H9 (cell line): Measurements from ENCODE around the gene DCP1A. TPM values are rescaled to one million over a fixed set of nuclear protein-coding genes. Genes with fewer than 3 reads are reported as not detected.

Source experiments
- DNase-seq: peaks from one replicate; pipeline ENCODE4 v3.0.0-alpha.2; 2017
- H2AFZ ChIP-seq: one replicate; pipeline ENCODE4 v1.6.1; 2013; ENCODE audit warnings: mild to moderate bottlenecking, low read length, control low read depth, moderate library complexity
- H2AK5ac ChIP-seq: 2 replicates; pipeline ENCODE4 v1.6.1; 2013; ENCODE audit warnings: low read length, control low read depth, mixed read lengths; ENCODE audit not compliant: insufficient read length
- H2BK120ac ChIP-seq: one replicate; pipeline ENCODE4 v1.6.1; 2013; ENCODE audit warnings: low read depth, mild to moderate bottlenecking, low read length, control low read depth, inconsistent platforms; ENCODE audit not compliant: poor library complexity, severe bottlenecking
- H2BK12ac ChIP-seq: 2 replicates; pipeline ENCODE4 v1.6.1; 2013; ENCODE audit warnings: low read length, control low read depth, mixed read lengths, low read depth; ENCODE audit not compliant: insufficient read length
- H2BK15ac ChIP-seq: 2 replicates; pipeline ENCODE4 v1.6.1; 2013; ENCODE audit warnings: low read depth, low read length, control low read depth
- H2BK20ac ChIP-seq: one replicate; pipeline ENCODE4 v1.6.1; 2013; ENCODE audit warnings: low read depth, mild to moderate bottlenecking, low read length, control low read depth, inconsistent platforms; ENCODE audit not compliant: poor library complexity, severe bottlenecking
- H2BK5ac ChIP-seq: 2 replicates; pipeline ENCODE4 v1.6.1; 2013; ENCODE audit warnings: low read length, control low read depth, mixed read lengths; ENCODE audit not compliant: insufficient read length
- H3K14ac ChIP-seq: 2 replicates; pipeline ENCODE4 v1.6.1; 2013; ENCODE audit warnings: low read length, control low read depth; ENCODE audit not compliant: insufficient read depth
- H3K18ac ChIP-seq: 2 replicates; pipeline ENCODE4 v1.6.1; 2013; ENCODE audit warnings: low read depth, mild to moderate bottlenecking, mixed read lengths, low read length, control low read depth; ENCODE audit not compliant: insufficient read length
- H3K23ac ChIP-seq: 2 replicates; pipeline ENCODE4 v1.6.1; 2013; ENCODE audit warnings: low read length, control low read depth, mixed read lengths, low read depth; ENCODE audit not compliant: insufficient read length
- H3K23me2 ChIP-seq: 2 replicates; pipeline ENCODE4 v1.6.1; 2013; ENCODE audit warnings: low read depth, mild to moderate bottlenecking, mixed read lengths, low read length, control low read depth; ENCODE audit not compliant: insufficient read length, poor library complexity, severe bottlenecking
- H3K27ac ChIP-seq: 2 replicates; pipeline ENCODE4 v1.5.1; 2013; ENCODE audit warnings: low read length, control low read depth, mixed read lengths, low read depth; ENCODE audit not compliant: insufficient read length
- H3K27me3 ChIP-seq: 2 replicates; pipeline ENCODE4 v1.6.1; 2013; ENCODE audit warnings: low read length, control low read depth, inconsistent platforms; ENCODE audit not compliant: insufficient read depth
- H3K4ac ChIP-seq: 2 replicates; pipeline ENCODE4 v1.6.1; 2013; ENCODE audit warnings: low read depth, mild to moderate bottlenecking, control low read depth, inconsistent platforms, low read length, moderate library complexity
- H3K4me1 ChIP-seq: 2 replicates; pipeline ENCODE4 v1.6.1; 2013; ENCODE audit warnings: low read length, control low read depth, inconsistent platforms; ENCODE audit not compliant: insufficient read depth
- H3K4me2 ChIP-seq: 2 replicates; pipeline ENCODE4 v1.6.1; 2013; ENCODE audit warnings: low read length, control low read depth, mixed read lengths; ENCODE audit not compliant: insufficient read length, insufficient read depth
- H3K56ac ChIP-seq: 2 replicates; pipeline ENCODE4 v1.6.1; 2013; ENCODE audit warnings: low read depth, mild to moderate bottlenecking, mixed read lengths, low read length, control low read depth; ENCODE audit not compliant: insufficient read length
- H3K79me1 ChIP-seq: 2 replicates; pipeline ENCODE4 v1.6.1; 2013; ENCODE audit warnings: low read depth, mild to moderate bottlenecking, moderate library complexity, low read length, control low read depth, inconsistent platforms; ENCODE audit not compliant: insufficient read depth, poor library complexity, severe bottlenecking
- H3K79me2 ChIP-seq: 2 replicates; pipeline ENCODE4 v1.6.1; 2013; ENCODE audit warnings: low read length, control low read depth, inconsistent platforms; ENCODE audit not compliant: insufficient read depth
- H3K9ac ChIP-seq: 2 replicates; pipeline ENCODE4 v1.6.1; 2013; ENCODE audit warnings: low read length, control low read depth, mixed read lengths; ENCODE audit not compliant: insufficient read length; ENCODE audit errors: extremely low read depth
- H3K9me3 ChIP-seq: one replicate; pipeline ENCODE4 v1.6.1; 2013; ENCODE audit warnings: low read depth, low read length, inconsistent platforms; ENCODE audit not compliant: control insufficient read depth
- H3T11ph ChIP-seq: one replicate; pipeline ENCODE4 v1.6.1; 2013; ENCODE audit warnings: mild to moderate bottlenecking, low read length, control low read depth, inconsistent platforms
- H4K20me1 ChIP-seq: one replicate; pipeline ENCODE4 v1.6.1; 2013; ENCODE audit not compliant: control insufficient read depth, insufficient read length, insufficient read depth
- H4K5ac ChIP-seq: 2 replicates; pipeline ENCODE4 v1.6.1; 2013; ENCODE audit warnings: low read depth, mild to moderate bottlenecking, mixed read lengths, low read length, control low read depth; ENCODE audit not compliant: insufficient read length
- H4K8ac ChIP-seq: replicated peaks from 2 replicates; pipeline ENCODE4 v1.6.1; 2013; ENCODE audit warnings: low read length, control low read depth, mixed read lengths, low read depth; ENCODE audit not compliant: insufficient read length
- H4K91ac ChIP-seq: 2 replicates; pipeline ENCODE4 v1.6.1; 2013; ENCODE audit warnings: low read depth, mild to moderate bottlenecking, moderate library complexity, mixed read lengths, low read length, control low read depth; ENCODE audit not compliant: insufficient read length
- H3K27ac Mint-ChIP-seq, 3 experiments: 2 replicates in 2 of 3; 3 replicates in 1 of 3; pipeline ENCODE4 v1.8.0; 2020 to 2021; ENCODE audit warnings: mixed read lengths in 3 of 3, mild to moderate bottlenecking in 1 of 3, moderate library complexity in 1 of 3
- H3K27me3 Mint-ChIP-seq: 2 replicates; pipeline ENCODE4 v1.8.0; 2021; ENCODE audit warnings: low read depth, mild to moderate bottlenecking, moderate library complexity, mixed read lengths
- H3K36me3 Mint-ChIP-seq, 3 experiments: 2 replicates in 2 of 3; 3 replicates in 1 of 3; pipeline ENCODE4 v1.8.0; 2020 to 2021; ENCODE audit warnings: low read depth in 3 of 3, mixed read lengths in 3 of 3; ENCODE audit not compliant: insufficient read depth in 1 of 3
- H3K4me1 Mint-ChIP-seq, 2 experiments: 2 replicates each; pipeline ENCODE4 v1.8.0; 2020; ENCODE audit warnings: mixed read lengths in 2 of 2
- H3K4me3 Mint-ChIP-seq, 2 experiments: 2 replicates in 1 of 2; 3 replicates in 1 of 2; pipeline ENCODE4 v1.8.0; 2020 to 2021; ENCODE audit warnings: mild to moderate bottlenecking in 2 of 2, mixed read lengths in 2 of 2, moderate library complexity in 1 of 2
- H3K9me3 Mint-ChIP-seq, 2 experiments: 2 replicates in 1 of 2; 3 replicates in 1 of 2; pipeline ENCODE4 v1.8.0; 2020; ENCODE audit warnings: mild to moderate bottlenecking in 2 of 2, mixed read lengths in 2 of 2, moderate library complexity in 1 of 2
- CTCF ChIP-seq: fragments of 200-600 bp; sonication (generic); conservative IDR thresholded peaks from 3 replicates; pipeline ENCODE4 v1.8.0; 2021; ENCODE audit warnings: antibody characterized with exemption, mild to moderate bottlenecking
- WGBS: extraction: QIAGEN DNeasy Blood & Tissue Kit; methylation state at CpG from one replicate; pipeline ENCODE4 v1.1.7; 2013; ENCODE audit warnings: missing lambda C conversion rate, low lambda C conversion rate, mixed read lengths; ENCODE audit not compliant: insufficient read length; ENCODE audit errors: extremely low coverage; 5-methylcytosine and 5-hydroxymethylcytosine counted together
- total RNA-seq: library from RNA; stranded (reverse); gene quantifications from 2 replicates; pipeline ENCODE4 v1.2.1, GENCODE V29; 2021

Gene DCP1A
- total RNA-seq, 1 experiment from 2014 or later: 17.8 TPM

GRCh38 chr3:53243785-53244184, 103.6 kb downstream of the DCP1A start:
- H3K56ac ChIP-seq: no peak overlapping the region
- H3K23ac ChIP-seq: no peak overlapping the region
- H3K4me1 Mint-ChIP-seq: peaks cover 39 to 41% of the 10 kb centered on the region in 2 experiments
- no peak overlapping the region for H2BK15ac ChIP-seq
- H3K79me1 ChIP-seq: peaks cover 30% of the 10 kb centered on the region
- H3K4me2 ChIP-seq: peak overlapping the region; percentile 4
- H3K23me2 ChIP-seq: peaks cover 2% of the 10 kb centered on the region
- H3K14ac ChIP-seq: peak overlapping the region; percentile 22; the same call in 1 of the 2 replicates
- no peak overlapping the region for H2BK120ac ChIP-seq
- no peak overlapping the region for H3T11ph ChIP-seq
- no CpG with 5 or more reads among the region's 8 CpGs for WGBS
- H4K91ac ChIP-seq: no peak overlapping the region
- no peak overlapping the region for H2BK5ac ChIP-seq
- H3K18ac ChIP-seq: no peak overlapping the region
- H3K4ac ChIP-seq: no peak overlapping the region
- no peak overlapping the region for H2BK12ac ChIP-seq
- 0 out of 3 replicates have a peak, but pooled peaks have one; percentile 9 for TF ChIP-seq CTCF
- no peak overlapping the region for H3K9ac ChIP-seq
- H2AFZ ChIP-seq: no peak overlapping the region
- DNase-seq: no peak
- H3K27me3 Mint-ChIP-seq: no peaks in the 10 kb centered on the region; the same call in 1 of the 2 replicates
- peaks cover 46 to 62% (median 51%) of the 10 kb centered on the region in 3 experiments for H3K36me3 Mint-ChIP-seq
- no peak overlapping the region for H2AK5ac ChIP-seq
- H3K79me2 ChIP-seq: peaks cover 64% of the 10 kb centered on the region
- H3K27ac Mint-ChIP-seq: peak overlapping the region in 2 of 3 experiments; percentile 49 to 82; a peak in 3 of 7 replicates
- H3K4me1 ChIP-seq: peaks cover 16% of the 10 kb centered on the region; the same call in 1 of the 2 replicates
- no peaks in the 10 kb centered on the region for H3K9me3 ChIP-seq
- no peaks in the 10 kb centered on the region for H3K9me3 Mint-ChIP-seq
- no peak overlapping the region for H4K5ac ChIP-seq
- no peak overlapping the region for H3K4me3 Mint-ChIP-seq
- no peak overlapping the region for H4K8ac ChIP-seq
- H3K27me3 ChIP-seq: no peaks in the 10 kb centered on the region
- peak overlapping the region; percentile 10 for H3K27ac ChIP-seq
- H4K20me1 ChIP-seq: peaks cover 2% of the 10 kb centered on the region
- H2BK20ac ChIP-seq: no peak overlapping the region
